Measurements from ENCODE around the gene AKAP6.

GRCh38 chr14:32330351-32331111 lies 1.4 kb downstream of the AKAP6 start:
- TF ChIP-seq, protein P1, sequence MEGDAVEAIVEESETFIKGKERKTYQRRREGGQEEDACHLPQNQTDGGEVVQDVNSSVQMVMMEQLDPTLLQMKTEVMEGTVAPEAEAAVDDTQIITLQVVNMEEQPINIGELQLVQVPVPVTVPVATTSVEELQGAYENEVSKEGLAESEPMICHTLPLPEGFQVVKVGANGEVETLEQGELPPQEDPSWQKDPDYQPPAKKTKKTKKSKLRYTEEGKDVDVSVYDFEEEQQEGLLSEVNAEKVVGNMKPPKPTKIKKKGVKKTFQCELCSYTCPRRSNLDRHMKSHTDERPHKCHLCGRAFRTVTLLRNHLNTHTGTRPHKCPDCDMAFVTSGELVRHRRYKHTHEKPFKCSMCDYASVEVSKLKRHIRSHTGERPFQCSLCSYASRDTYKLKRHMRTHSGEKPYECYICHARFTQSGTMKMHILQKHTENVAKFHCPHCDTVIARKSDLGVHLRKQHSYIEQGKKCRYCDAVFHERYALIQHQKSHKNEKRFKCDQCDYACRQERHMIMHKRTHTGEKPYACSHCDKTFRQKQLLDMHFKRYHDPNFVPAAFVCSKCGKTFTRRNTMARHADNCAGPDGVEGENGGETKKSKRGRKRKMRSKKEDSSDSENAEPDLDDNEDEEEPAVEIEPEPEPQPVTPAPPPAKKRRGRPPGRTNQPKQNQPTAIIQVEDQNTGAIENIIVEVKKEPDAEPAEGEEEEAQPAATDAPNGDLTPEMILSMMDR (IDR thresholded peaks at IDR 0.05) = no peak
- no peak for TF ChIP-seq POLR2A (IDR thresholded peaks at IDR 0.05)
